ENCODE data around the gene ANKRD2.

- TF ChIP-seq CTCF (IDR thresholded peaks at IDR 0.05) (no peak), SIN3A (IDR thresholded peaks at IDR 0.05; ENCODE audit: borderline replicate concordance, insufficient read depth, low read depth, low read length) (no peak), REST (IDR thresholded peaks at IDR 0.05; ENCODE audit: insufficient read depth in 1 of 2, low read depth in 2 of 2, low read length in 1 of 2) (no peak), POLR2AphosphoS5 (IDR thresholded peaks at IDR 0.05; ENCODE audit: low read depth, low read length) (no peak), TCF7L2 (IDR thresholded peaks at IDR 0.05; ENCODE audit: low read depth, low read length) (no peak)
These were observed 22.0 kb upstream of the ANKRD2 start for GRCh38 chr10:97550336-97551149.

Data from Panc1 (cell line).